Adipocyte (in vitro differentiated cells): ENCODE data around the gene SPRR2G.
"Not testable (repeated sequence)": the region's sequence is repeated elsewhere in the genome, so short reads cannot be mapped to it uniquely, and the experiment has no call there.

ENCODE experiments used
- DNase-seq: peaks from one replicate; pipeline ENCODE4 v3.0.0-alpha.2; 2015; ENCODE audit warnings: low read depth
- H3K27me3 ChIP-seq: replicated peaks from 2 replicates; pipeline ENCODE4 v1.7.0; 2013; ENCODE audit warnings: mild to moderate bottlenecking, low read length, moderate library complexity; ENCODE audit not compliant: control insufficient read depth, insufficient read depth
- H3K36me3 ChIP-seq: 2 replicates; pipeline ENCODE4 v1.7.0; 2013; ENCODE audit warnings: low read length, mild to moderate bottlenecking, moderate library complexity; ENCODE audit not compliant: control insufficient read depth, insufficient read depth, severe bottlenecking
- H3K4me1 ChIP-seq: 2 replicates; pipeline ENCODE4 v1.7.0; 2013; ENCODE audit warnings: mild to moderate bottlenecking, low read length, moderate library complexity; ENCODE audit not compliant: control insufficient read depth, insufficient read depth
- H3K4me3 ChIP-seq: 2 replicates; pipeline ENCODE4 v1.7.0; 2013; ENCODE audit warnings: mild to moderate bottlenecking, low read length, moderate library complexity
- H3K9ac ChIP-seq: 2 replicates; pipeline ENCODE4 v1.7.0; 2013; ENCODE audit warnings: mild to moderate bottlenecking, low read length, moderate library complexity
- H3K9me3 ChIP-seq: 2 replicates; pipeline ENCODE4 v1.7.0; 2013; ENCODE audit warnings: mild to moderate bottlenecking, low read length, moderate library complexity; ENCODE audit not compliant: control insufficient read depth

The SPRR2G gene

DNA sequence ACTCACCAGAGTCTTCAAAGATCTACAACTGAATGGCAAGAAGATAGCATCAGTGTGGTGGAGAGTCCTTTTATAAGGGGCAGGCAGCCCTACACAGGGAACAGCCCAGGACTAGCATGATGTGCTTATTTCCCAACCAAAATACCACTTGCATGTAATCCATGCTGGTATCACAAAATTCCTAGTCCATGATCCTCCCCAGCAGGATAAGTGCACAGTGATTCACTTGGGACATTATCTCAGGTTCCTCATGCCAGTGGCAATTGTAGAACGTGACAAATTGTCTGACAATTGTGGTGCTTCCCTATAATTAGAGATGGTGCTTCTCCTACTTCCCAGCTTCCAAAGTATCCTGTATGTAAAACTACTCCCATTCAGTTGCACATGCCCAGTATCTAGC is at the start of gene SPRR2G:
Gene SPRR2G (minus strand): TSS at position 45 of the 400 bp plus-strand sequence. CDS start 780 bp downstream, outside the sequence.
- H3K9ac ChIP-seq: no peak within 1 kb of the TSS
- no peaks in the 10 kb centered on the region for H3K36me3 ChIP-seq
- no peak within 1 kb of the TSS for H3K4me3 ChIP-seq
- H3K9me3 ChIP-seq: no peaks in the 10 kb centered on the region
- peaks cover 4% of the 10 kb centered on the region for H3K27me3 ChIP-seq
- DNase-seq: no peak
- H3K4me1 ChIP-seq: no peaks in the 10 kb centered on the region

DNA sequence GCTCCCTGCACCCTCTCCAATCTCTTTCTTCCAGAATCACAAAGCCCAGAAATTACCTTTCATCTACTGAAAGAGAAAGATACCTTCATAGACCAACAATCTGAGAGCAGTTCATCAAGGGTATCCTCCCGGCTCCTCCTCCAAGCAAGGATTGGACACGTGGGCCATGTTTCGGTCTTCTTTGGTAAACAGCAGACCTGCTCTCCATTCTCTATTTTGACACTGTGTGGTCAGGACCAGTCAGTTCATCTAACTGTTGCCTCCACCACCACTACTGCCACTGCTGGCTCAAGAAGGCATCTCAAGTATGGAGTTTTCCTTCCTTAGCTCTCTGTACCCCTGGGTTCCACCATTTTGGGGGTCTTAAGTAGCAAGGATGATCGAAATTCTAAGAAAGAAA is 44.5 kb upstream of the SPRR2G start:
- no peak for DNase-seq
- Histone ChIP-seq H3K27me3 (peaks cover 33% of the 10 kb centered on the region), H3K4me3 (no peak overlapping the region), H3K4me1 (no peaks in the 10 kb centered on the region), H3K9ac (no peak overlapping the region), H3K9me3 (no peaks in the 10 kb centered on the region), H3K36me3 (no peaks in the 10 kb centered on the region)

DNA sequence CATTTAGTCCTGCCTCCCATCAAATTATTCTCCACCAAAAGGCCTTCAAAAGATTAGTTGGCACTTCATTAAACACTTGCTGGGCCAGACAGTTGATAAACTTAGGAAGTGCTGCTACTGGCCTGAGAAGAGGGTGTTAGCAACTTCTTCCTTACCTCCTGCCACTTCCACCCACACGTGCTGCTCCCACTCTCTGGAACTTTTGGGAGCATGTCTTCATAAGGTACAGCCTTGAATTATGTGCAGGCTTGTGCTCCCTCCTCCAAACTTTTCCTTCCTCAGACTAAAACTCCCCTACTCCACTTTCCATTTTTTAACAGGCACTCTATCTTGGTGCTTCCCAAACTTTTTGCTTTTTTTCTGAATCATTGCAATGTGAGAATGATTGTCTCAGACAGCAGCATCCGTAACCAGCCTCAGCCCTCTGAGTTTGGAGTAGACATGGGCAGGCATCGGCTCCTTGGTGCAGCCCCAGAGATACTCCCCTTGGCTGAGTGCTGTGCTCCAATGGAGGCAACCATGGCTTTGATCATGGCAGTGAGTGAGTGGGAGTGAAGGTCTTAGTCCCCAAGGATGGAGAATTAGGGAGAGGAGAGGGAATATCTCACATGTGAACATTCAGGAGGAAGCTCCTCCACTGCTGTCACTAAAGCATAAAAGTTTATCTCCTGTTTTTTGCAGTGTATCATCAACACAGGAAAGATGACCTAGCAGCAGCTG is 43.8 kb upstream of the SPRR2G start:
- Histone ChIP-seq H3K9me3 (no peaks in the 10 kb centered on the region), H3K36me3 (no peaks in the 10 kb centered on the region), H3K27me3 (peaks cover 37% of the 10 kb centered on the region), H3K4me3 (no peak overlapping the region), H3K4me1 (no peaks in the 10 kb centered on the region), H3K9ac (no peak overlapping the region)
- DNase-seq: no peak

DNA sequence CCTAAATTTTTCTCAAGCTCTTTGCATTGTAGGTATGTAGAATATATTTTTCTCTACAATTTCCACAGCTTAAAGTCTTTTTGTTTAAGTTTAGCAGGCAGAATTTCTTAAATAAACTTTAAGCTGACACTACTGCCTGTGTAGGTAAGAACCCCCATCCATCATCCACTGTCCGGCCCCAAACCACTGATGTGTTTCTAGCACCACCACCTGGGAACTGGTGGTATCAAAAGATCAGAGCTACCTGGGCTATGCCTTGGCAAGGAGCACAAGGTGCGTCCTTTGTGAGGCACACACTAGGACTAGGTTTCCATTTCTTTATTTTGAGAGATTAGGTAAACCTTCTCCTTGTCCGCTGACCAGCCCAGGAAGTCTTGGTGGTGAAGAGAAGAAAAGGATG is 42.0 kb upstream of the SPRR2G start:
- no peaks in the 10 kb centered on the region for H3K36me3 ChIP-seq
- H3K4me1 ChIP-seq: no peaks in the 10 kb centered on the region
- H3K27me3 ChIP-seq: peaks cover 34% of the 10 kb centered on the region
- no peak overlapping the region for H3K4me3 ChIP-seq
- no peaks in the 10 kb centered on the region for H3K9me3 ChIP-seq
- no peak overlapping the region for H3K9ac ChIP-seq
- DNase-seq: no peak

DNA sequence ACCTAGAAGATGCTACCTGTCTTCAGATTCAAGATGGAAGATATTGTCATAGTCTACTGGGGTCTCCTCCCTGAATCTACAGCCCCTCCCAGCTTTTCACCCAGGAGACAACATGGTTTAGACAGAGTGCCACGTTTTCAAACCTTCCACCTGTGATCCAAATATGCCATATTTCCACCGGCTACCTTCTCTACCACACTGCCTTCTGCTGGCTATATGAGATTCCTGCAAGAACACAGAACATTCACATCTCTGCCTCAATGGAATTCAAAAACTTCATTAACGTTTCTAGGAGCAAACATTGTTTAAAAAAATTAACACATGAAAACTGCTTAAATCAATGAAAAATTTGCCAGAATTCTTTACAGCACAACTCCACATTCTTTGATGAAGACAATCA is 39.7 kb upstream of the SPRR2G start:
- Histone ChIP-seq H3K36me3 (no peaks in the 10 kb centered on the region), H3K9me3 (no peaks in the 10 kb centered on the region), H3K4me3 (no peak overlapping the region), H3K9ac (no peak overlapping the region), H3K4me1 (no peaks in the 10 kb centered on the region), H3K27me3 (peaks cover 30% of the 10 kb centered on the region)
- DNase-seq: no peak

DNA sequence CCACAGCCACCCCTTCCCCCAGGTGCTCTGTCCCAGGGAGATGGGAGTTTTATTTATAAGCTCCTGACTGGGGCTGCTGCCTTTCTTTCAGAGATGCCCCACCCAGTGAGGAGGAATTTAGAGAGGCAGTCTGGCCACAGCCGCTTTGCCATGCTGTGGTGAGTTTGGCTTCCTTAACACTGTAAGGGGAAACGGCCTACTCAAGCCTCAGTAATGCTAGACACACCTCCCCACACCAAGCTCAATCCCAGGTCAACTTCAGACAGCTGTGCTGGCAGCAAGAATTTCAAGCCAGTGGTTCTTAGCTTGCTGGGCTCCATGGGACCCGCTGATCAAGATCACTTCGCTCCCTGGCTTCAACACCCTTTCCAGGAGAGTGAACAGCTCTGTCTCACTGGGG is 37.6 kb upstream of the SPRR2G start:
- not testable (repeated sequence) for H3K9me3 ChIP-seq, H3K9ac ChIP-seq
- H3K27me3 ChIP-seq: peaks cover 20% of the 10 kb centered on the region

DNA sequence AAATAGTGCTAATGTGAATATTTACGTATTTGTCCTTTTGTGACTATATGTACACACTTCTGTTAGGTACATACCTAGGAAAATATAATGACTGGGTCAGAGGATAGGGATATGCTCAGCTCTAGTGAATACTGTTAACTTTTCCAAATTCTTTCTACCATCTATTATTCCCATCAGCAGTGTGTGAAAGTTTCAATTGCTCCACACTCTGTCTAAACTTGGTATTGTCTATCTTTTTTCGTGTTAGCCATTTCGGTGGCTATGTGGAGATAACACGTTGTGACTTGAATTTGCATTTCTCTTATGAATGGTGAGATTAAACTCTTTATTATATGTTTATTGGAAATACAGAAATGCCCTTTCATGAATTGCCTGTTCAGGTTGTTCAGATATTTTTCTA is 29.9 kb upstream of the SPRR2G start:
- Histone ChIP-seq H3K9ac (no peak overlapping the region), H3K27me3 (no peaks in the 10 kb centered on the region), H3K4me3 (no peak overlapping the region), H3K9me3 (peaks cover 3% of the 10 kb centered on the region), H3K36me3 (no peaks in the 10 kb centered on the region), H3K4me1 (no peaks in the 10 kb centered on the region)
- no peak for DNase-seq

More for the DNA sequence above, 37.6 kb upstream of the SPRR2G start:
- H3K4me1 ChIP-seq, H3K4me3 ChIP-seq, H3K36me3 ChIP-seq, DNase-seq: not testable (repeated sequence)

DNA sequence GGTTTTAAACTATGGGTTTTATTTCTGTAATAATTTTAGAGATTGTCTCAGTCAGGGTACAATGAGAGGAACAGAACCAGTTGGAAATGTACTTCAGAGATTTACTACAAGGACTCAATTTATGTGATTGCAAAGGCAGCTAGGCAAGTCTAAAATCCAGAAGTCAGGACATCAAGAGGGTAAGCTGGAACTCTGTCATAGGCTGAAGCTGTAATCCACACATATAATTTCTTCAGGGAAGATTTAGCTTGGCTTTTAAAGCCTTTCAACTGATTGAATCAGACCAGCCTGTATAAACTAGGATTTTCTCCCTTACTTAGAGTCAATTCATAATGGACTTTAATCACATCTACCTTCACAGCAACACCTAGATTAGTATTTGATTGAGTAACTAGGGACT is 28.2 kb upstream of the SPRR2G start:
- Histone ChIP-seq H3K9ac (no peak overlapping the region), H3K4me3 (no peak overlapping the region)
- no peak for DNase-seq

DNA sequence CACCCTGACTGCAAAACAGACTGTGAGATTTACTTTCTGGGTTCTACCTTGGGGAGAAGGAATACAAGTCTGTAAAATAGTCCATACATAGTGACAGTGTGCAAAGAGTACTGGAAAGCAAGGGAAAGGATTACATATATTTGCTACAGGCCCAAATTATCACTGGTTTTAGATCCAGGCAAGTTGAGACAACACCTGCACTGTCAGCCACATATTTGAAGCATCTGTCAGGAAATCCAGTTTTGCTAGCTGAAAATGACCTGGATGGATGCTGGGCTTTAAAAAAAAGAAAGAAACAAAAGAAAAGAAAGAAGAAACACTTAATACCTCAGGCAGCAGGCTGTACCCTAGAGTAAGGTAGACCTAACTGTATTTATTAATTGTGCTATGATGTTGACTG is 23.9 kb upstream of the SPRR2G start:
- H3K4me3 ChIP-seq: no peak overlapping the region
- DNase-seq: no peak
- peaks cover 3% of the 10 kb centered on the region for H3K9me3 ChIP-seq
- H3K27me3 ChIP-seq: peaks cover 8% of the 10 kb centered on the region
- H3K4me1 ChIP-seq: no peaks in the 10 kb centered on the region
- no peaks in the 10 kb centered on the region for H3K36me3 ChIP-seq
- no peak overlapping the region for H3K9ac ChIP-seq

More for the DNA sequence above, 28.2 kb upstream of the SPRR2G start:
- Histone ChIP-seq H3K9me3 (peaks cover 3% of the 10 kb centered on the region), H3K27me3 (no peaks in the 10 kb centered on the region), H3K36me3 (no peaks in the 10 kb centered on the region), H3K4me1 (no peaks in the 10 kb centered on the region)

DNA sequence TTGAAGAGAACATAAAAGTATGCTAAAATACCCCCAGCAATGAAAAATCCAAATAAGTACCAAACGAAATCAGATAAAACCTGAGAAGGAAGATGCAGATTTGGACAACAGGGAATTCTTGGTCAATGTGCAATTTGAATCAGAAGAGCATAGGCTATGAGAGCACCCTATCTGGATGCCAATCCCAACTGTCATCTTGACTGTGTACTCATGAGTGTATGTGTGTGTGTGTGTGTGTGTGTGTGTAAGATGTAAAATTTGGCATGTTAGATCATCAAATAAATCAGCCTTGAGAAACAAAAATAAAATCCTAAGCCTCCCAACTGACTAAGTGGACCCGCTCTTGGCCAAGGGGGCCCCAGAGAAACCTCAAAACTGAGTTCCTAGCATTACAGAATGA is 18.0 kb upstream of the SPRR2G start:
- H3K27me3 ChIP-seq: peaks cover 8% of the 10 kb centered on the region
- DNase-seq: no peak
- no peak overlapping the region for H3K4me3 ChIP-seq
- H3K9me3 ChIP-seq: no peaks in the 10 kb centered on the region
- no peaks in the 10 kb centered on the region for H3K4me1 ChIP-seq
- no peaks in the 10 kb centered on the region for H3K36me3 ChIP-seq
- no peak overlapping the region for H3K9ac ChIP-seq

DNA sequence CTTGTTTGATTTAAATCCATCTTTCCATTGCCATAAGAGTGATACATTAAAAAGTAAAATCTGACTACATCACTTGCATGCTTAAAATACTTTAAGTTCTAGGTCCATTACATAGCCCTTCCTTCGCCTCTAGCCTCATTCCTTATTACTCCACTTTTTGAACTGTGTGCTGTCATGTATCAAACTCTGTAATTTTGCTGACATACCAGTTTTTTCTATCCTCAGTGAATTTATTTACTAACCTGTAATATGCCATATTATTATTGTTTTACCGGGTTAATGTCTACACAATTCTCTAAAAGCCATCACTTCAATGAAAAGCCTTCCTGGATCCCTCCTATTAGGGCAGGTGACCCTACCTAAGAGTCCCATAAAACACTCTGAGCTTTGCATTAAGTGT is 4.9 kb upstream of the SPRR2G start:
- DNase-seq: no peak
- no peaks in the 10 kb centered on the region for H3K36me3 ChIP-seq
- H3K9me3 ChIP-seq: peaks cover 6% of the 10 kb centered on the region

DNA sequence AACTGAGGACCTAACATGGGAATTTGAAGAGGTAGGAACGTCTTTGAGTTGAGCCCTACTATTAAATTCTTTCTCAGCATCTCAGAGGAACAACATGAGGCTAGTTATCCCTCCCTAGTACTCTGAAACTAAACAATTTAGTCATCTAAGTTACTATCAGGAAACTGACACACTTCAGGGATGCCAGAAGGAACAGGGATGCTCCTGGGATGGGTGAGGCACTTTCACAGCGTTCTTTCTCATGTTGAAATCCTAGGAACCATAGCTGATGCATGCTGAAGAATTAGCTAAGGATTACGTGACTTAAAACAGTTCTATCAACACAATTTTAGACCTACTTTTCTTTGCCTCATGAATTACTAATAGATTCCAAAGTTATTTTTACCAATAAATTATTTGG is 1.8 kb upstream of the SPRR2G start:
- no peak for DNase-seq
- Histone ChIP-seq H3K9me3 (no peaks in the 10 kb centered on the region), H3K4me1 (no peaks in the 10 kb centered on the region), H3K9ac (no peak overlapping the region), H3K36me3 (no peaks in the 10 kb centered on the region), H3K4me3 (no peak overlapping the region), H3K27me3 (peaks cover 4% of the 10 kb centered on the region)

More for the DNA sequence above, 4.9 kb upstream of the SPRR2G start:
- Histone ChIP-seq H3K9ac (no peak overlapping the region), H3K27me3 (peaks cover 4% of the 10 kb centered on the region), H3K4me3 (no peak overlapping the region), H3K4me1 (no peaks in the 10 kb centered on the region)
